H1 (cell line): ENCODE results near the gene TTC31. TPM values are rescaled to one million over a fixed set of nuclear protein-coding genes. Genes with fewer than 3 reads are reported as not detected.

Source experiments
- GTF2F1 ChIP-seq: IDR thresholded peaks from 2 replicates; pipeline ENCODE4 v1.6.1; 2012; ENCODE audit warnings: low read depth, low read length, improper control_type of control experiment, borderline replicate concordance
- SAP30 ChIP-seq: fragments of 300-600 bp; sonication (generic); IDR thresholded peaks from 2 replicates; pipeline ENCODE4 v1.7.1; 2012; ENCODE audit warnings: low read length, moderate library complexity, mild to moderate bottlenecking, inconsistent platforms; ENCODE audit not compliant: insufficient read depth, insufficient replicate concordance
- polyA plus RNA-seq, 7 experiments: library from polyadenylated mRNA; depleted of rRNA in 3 of 7; stranded (reverse) in 5 of 7; unstranded in 2 of 7; fragments of >200 nt in 5 of 7; fragments of 200-250 nt in 2 of 7; gene quantifications; 1 replicate in 5 of 7; 2 replicates in 1 of 7; 4 replicates in 1 of 7; pipeline versions ENCODE4 v1.2.1 to v1.2.3, GENCODE V29; 2011 to 2013; ENCODE audit warnings: missing spikeins in 2 of 7, mixed read lengths in 2 of 7
- total RNA-seq: library from RNA; stranded (reverse); fragmentation: NEBNext Ultra II Directional; extraction: Animal tissue kit (Norgen Biotek cat#: 25700); gene quantifications from 2 replicates; pipeline ENCODE4 v1.2.1, GENCODE V29; 2021

Gene TTC31
- total and polyA plus RNA-seq, 2 of the 8 experiments (the other 6 are each of a cell fraction or from before 2014, with no cell fraction given) = 28.8 to 29.9 TPM

DNA sequence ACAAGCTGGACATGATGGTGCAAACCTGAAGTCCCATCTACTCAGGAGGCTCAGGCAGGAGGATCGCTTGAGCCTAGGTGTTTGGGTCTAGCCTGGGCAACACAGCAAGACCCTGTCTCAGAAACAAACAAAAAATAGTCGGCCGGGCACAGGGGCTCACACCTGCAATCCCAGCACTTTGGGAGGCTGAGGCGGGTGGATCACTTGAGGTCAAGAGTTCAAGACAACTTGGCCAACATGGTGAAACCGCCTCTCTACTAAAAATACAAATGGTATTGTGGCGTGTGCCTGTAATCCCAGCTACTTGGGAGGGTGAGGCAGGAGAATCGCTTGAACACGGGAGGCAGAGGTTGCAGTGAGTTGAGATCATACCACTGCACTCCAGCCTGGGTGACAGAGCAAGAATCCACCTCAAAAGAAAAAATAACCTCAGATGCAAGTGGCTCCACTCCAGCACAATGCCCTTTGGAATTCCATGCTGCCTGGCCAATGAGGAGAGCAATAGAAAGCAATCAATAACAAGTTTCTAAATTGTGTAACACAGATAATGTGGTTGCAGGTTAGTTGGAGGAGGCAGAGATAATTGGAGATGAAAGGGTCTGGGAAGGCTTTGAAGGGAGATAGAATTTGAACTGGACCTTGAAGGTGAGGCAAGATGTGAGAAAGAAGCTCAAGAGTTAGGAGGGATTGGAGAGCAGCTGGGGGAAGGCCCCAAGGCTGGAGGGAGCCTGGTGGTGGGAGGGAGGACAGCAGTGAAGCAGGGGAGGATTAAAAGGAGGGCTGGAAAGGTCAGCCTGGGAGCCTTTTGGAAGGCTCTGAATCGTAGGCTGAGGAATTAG, 6.0 kb downstream of the TTC31 start (continued):
- TF ChIP-seq SAP30 = no peak
- TF ChIP-seq GTF2F1 = no peak
